LNCAP (cell line): ENCODE measurements around the gene SYN1.

Experiments
- TF ChIP-seq, protein P1 (sequence below): fragments of 450-650 bp; IDR thresholded peaks from 2 replicates; pipeline ENCODE4 v1.5.1; 2017; ENCODE audit warnings: mild to moderate bottlenecking

The SYN1 gene

DNA sequence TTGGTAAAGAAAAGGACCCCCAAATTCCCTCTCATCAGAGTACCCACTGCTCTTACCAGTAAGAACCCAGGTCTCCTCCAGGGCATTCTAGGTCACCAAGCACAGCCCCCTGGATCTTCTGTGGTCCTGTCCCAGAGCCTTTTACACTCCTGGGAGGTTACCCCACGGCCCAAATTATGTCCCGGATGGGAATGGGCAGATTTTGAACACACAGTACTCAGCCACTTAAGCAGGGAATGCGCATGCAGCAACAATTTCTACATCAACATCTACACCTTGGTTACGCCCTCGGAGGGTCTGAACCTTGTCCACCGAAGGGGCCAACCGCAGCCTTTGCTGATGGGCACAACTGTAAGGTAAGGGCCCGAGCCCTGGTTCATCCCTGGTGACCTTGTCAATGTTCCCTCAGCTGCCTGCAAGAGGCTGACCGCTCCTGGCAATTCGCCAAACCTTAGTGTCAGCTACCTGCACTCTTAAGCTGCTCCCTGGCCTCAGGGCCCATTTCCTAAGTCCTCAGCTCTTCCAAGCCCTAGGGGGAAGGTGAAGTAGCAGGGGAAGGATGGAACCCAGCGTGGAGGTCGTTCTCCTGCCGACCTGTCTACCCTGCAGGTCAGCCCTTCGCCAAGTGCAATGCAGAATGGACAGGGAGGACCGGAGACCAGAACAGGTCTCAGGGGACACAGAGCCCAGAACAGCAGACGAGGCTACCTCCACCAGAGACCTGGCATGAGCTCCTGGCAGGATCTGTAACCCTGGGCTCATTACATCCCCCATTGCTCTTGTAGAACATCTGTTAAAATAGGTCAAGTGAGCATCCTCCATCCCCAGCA lies 31.5 kb downstream of the SYN1 start:
- TF ChIP-seq, protein P1, sequence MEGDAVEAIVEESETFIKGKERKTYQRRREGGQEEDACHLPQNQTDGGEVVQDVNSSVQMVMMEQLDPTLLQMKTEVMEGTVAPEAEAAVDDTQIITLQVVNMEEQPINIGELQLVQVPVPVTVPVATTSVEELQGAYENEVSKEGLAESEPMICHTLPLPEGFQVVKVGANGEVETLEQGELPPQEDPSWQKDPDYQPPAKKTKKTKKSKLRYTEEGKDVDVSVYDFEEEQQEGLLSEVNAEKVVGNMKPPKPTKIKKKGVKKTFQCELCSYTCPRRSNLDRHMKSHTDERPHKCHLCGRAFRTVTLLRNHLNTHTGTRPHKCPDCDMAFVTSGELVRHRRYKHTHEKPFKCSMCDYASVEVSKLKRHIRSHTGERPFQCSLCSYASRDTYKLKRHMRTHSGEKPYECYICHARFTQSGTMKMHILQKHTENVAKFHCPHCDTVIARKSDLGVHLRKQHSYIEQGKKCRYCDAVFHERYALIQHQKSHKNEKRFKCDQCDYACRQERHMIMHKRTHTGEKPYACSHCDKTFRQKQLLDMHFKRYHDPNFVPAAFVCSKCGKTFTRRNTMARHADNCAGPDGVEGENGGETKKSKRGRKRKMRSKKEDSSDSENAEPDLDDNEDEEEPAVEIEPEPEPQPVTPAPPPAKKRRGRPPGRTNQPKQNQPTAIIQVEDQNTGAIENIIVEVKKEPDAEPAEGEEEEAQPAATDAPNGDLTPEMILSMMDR: no peak

GRCh38 chrX:47587091-47587891 lies 32.4 kb downstream of the SYN1 start:
- TF ChIP-seq, protein P1: no peak

DNA sequence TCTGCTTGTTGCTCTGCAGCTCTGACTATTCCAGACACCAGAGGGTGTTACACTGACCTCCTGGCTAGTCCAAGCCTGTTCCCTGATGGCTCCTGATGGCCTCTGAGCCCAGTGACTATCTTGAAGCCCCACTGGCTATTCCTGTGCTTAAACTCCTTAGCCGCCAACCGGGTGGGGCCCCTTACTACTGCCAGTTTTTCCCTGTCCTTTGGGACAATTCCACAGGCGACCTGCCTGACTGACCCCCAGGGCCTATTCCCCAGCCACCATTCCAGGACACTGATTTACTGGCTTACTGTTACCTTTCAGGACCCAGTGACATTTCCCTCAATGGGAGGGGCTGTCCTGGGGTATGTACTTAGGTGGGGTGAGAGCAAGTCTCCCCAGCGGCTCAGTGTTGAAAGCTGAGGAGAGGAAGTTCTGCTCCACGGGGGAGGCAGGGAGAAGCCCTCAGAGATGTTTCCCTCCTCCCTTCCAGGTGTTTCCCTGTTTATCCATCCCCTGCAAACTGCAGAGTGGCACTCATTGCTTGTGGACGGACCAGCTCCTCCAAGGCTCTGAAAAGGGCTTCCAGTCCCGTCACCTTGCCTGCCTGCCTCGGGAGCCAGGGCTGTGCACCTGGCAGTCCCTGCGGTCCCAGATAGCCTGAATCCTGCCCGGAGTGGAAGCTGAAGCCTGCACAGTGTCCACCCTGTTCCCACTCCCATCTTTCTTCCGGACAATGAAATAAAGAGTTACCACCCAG lies 33.4 kb downstream of the SYN1 start:
- TF ChIP-seq, protein P1: no peak

DNA sequence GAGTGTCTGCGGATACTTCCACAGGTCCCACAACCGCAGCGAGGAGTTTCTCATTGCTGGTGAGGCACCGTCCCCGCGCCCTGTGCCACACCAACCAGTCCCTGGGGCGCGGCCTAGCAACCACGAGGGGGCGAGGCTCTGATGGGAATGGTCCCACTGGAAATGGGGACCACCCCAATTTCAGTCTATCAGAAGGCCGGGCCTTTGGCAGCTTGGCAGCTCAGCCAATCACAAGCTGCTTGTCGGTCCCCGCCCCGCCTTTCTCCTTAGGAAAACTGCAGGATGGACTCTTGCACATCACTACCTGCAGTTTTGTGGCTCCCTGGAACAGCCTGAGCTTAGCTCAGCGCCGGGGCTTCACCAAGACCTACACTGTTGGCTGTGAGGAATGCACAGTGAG lies 34.4 kb downstream of the SYN1 start:
- TF ChIP-seq, protein P1: no peak

GRCh38 chrX:47584714-47585113 lies 34.9 kb downstream of the SYN1 start:
- TF ChIP-seq, protein P1: no peak

GRCh38 chrX:47583240-47583861 lies 36.3 kb downstream of the SYN1 start:
- TF ChIP-seq, protein P1: no peak
